Suppressor macrophage (primary cell): ENCODE results near the gene PRMT1.
"Not testable (repeated sequence)": the region's sequence is repeated elsewhere in the genome, so short reads cannot be mapped to it uniquely, and the experiment has no call there.

Source experiments
- DNase-seq, 4 experiments: peaks; one replicate each; pipeline ENCODE4 v3.0.0-alpha.2; 2020 to 2022
- total RNA-seq, 17 experiments: gene quantifications; one replicate each; lab custom pipeline; 2026; ENCODE audit warnings: mixed read lengths in 6 of 17, inconsistent platforms in 3 of 17; lab: John Stamatoyannopoulos, UW

Gene PRMT1
- 29.1 to 84.4 (median 46.5) reads per million in 17 experiments for total RNA-seq

DNA sequence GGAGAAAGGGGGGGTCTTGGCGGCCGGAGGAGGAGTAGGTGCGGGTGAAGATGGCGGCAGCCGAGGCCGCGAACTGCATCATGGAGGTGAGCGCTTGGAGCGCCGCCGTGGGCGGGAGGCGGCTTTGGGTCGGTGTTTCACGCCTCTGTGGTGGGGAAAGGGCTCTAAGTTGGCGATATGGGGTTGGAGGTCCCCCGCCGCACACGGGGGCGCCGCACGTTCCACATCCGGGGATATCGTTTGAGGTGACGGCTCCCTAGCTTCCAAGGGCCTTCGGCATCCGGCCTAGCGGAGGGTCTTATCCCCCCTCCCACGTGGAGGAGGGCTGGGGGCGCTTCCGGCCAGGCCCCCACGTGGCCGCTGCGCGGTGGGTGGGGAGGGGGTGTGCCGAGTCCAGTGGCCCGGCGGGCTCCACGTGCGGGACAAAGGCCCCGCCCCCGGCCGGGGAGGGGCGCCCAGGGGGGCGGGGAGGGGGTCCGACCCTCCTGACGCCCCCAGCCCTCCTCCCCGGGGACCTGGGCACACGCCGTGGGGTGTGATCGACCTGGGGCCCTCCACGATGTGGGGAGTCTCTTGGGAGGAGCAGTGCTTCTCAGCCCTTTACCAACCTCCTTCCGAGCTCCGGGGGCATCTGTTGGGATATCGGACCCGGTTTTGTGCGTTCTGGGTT lies at the start of gene PRMT1:
PRMT1 (plus strand) TSS at position 41 of the 670 bp plus-strand sequence; CDS start at position 51, 10 bp downstream.
- peak; percentile 32 to 73 (median 46) for DNase-seq

DNA sequence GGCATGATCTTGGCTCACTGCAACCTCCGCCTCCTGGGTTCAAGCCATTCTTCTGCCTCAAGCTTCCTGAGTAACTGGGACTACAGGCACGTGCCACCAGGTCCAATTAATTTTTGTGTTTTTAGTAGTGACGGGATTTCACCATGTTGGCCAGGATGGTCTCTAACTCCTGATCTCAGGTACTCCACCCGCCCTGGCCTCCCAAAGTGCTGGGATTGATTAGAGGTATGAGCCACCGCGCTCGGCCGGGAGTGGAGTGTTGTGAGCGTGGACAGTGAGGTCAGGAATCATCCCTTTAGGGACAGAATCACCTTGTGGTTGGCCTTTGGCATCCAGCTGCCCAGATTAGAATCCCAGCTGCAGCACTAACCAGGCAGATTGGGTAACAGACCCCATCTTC lies 47.4 kb upstream of the PRMT1 start:
- no peak for DNase-seq

DNA sequence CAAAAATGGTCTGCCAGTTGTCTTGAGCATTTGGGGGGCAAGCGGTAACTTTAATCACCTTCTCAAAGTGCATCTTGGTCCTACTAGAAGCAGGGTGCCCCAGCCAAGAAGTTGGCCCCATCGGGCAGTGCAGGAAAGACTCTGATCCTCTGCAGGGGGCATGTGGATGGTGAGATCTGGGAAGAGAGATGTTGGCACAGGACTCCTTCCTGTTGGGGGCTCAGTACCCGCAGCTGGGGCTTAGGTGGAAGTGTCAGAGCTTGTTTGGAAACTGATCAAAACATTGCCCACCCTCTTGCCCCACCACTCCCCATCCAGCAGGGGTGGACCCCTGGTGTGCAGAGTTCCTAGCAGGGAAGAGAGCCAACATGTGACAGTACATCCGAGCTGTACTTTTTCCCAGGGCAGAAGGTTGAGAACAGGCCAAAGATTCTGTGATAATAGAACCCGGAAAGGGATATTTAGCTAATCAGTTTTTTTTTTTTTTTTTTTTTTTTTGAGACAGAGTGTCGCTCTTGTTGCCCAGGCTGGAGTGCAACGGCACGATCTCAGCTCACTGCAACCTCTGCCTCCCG lies 46.0 kb upstream of the PRMT1 start:
- no peak for DNase-seq

DNA sequence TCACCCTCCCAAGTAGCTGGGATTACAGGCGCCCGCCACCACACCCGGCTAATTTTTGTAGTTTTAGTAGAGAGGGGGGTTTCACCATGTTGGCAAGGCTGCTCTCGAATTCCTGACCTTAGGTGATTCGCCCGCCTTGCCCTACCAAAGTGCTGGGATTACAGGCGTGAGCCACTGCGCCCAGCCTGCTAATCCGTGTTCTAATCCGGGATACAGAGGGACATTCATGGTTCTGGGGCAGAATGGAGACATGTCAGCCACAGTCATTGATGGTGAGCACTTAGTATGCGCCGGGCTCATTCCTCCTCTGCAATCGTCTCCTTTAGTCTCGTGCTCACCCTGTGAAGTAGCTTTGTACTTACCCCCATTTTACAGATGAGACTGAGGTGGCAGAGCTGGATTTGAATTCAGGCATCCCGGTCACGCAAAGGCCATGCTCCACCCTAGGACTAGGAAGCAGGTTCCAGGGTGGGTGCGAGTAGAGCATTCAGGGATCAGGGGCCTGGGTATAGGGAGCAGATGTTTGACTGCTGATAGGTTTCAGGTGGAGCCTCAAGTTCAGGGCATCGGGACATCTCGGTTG lies 45.4 kb upstream of the PRMT1 start:
- no peak for DNase-seq

DNA sequence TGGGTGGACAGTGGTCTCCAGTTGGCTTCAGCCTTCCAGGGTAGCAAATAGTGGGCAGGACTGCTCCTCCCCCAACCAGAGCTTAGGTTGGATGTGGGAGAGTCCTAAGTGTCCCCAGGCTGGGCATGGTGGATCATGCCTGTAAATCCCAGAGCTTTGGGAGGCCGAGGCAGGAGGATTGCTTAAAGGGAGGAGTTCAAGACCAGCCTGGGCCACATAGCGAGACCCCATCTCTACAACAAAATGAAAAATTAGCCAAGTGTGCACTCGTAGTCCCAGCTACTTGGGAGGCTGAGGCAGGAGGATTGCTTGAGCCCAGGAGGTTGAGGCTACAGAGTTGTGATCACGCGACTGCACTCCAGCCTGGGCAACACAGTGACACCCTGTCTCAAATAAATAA lies 44.5 kb upstream of the PRMT1 start:
- no peak for DNase-seq

DNA sequence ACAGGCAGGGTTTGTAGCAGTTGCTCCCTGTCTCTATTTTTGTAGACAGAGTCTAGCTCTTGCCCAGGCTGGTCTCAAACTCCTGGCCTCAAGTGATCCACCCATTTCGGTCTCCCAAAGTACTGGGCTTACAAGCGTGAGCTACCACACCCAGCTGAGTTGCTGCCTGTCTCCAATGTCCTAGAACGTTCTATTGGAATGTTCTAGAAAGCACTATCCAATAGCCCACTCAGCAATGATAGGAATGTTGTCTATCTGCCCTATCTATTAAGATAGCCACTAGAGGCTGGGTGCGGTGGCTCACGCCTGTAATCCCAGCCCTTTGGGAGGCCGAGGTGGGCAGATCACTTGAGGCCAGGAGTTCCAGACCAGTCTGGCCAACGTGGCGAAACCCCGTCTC lies 43.8 kb upstream of the PRMT1 start:
- not testable (repeated sequence) for DNase-seq

DNA sequence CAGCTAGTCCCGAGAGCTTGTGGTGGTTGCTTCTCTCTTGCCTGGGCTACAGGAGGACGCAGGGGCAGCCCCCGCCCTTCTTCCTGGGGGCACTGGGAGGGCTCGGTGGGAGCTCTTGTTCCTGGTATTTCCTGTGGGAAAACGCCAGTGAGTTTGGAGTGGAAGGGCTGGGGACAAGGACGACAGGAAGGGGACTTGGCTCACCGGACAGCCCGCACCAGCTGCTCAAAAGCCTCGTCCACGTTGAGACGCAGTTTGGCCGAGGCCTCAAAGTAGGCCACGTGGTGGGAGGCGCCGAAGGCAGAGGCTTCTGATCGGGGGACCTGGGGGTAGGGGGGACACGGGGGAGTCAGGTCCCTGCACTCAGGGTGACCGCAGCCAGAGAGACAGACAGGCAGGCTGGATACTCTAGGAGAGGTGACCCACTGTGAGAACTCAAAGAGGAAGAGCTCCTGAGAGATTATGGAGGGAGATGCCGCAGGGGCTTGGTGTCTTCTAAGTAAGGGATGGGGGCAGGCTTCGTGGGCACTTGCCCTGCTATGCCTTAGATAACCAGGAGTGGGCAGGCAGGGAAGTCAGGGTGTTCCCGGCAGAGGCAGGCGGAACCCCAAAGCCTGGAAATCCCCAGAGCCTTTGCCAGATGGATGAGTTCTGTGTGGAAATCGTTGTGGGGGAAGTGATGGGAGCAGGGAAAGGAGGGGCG lies 41.4 kb upstream of the PRMT1 start:
- peak in 3 of 4 experiments; percentile 22 to 53 (median 27) for DNase-seq

DNA sequence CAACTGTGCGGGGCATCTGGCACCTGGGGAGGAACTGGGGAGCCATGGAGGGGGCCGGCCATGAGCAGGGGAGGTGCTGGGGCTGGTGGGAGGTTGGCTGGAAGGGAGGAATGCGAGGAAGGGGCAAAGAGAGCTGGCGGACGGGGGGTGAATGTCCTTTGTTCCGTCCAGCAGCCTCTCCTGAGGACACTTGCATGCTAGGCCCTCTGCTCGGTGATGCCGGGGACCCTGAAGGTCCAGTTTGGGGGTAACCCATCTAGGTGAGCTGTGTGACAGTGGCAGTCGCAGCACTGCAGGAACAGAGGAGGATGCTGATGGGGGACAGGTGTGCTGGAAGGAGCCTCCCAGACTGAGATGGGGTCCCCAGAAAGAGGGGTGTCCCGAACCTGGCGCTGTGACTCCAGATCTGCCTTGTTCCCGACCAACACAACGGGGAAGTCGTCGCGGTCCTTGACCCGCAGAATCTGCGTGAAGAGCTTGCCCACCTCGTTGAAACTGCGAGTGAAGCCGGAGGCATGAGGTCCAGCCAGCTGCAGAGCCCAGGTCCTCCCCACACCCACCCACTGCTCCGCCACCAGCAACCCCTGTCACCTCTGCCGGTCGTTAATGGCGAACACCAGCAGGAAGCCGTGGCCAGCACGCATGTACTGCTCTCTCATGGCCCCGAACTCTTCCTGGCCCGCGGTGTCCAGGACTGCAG lies 40.7 kb upstream of the PRMT1 start:
- DNase-seq, result no peak

DNA sequence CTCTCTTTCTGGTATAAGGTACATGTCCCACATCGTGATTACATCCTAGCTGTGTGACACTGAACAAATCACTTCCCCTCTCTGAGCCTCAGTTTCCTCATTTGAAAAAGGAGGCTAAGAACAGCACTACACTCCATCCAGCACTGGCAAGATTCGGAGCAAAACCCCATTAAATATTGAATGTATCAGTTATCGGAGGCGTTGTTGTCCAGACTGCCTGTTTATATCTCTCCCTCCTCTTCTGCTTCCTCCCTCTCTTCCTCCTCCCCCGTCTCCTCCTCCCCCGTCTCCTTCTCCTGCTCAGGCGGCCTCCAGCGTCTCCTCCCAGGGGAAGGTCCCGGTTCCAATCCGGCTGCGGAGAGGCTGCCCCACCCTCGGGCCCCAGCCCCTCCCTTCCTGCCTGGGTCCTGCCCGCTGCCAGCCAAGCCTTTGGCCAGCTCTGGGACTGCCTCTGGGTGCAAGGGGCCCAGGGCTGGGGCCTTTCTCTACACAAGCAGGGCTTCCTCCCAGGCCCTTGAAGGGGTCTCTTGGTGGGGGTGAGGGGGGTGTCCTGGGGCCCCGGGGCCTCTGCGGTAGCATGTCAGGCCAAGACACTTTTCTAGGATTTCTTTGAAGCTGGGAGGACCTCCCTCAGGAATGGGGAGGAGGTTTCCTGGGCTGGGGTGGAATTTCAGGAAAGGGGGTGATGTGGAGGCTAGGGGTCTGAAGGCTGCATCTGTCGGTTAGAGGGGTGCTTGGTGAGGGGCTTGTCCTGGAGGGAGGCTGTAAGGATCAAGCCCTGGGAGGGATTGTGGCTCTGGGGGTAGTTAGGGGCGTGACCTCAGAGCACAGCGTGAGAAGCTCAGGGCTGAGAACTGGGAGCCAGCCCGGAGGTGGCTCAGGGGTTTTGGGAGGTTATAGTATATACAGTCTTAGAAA lies 39.0 kb upstream of the PRMT1 start:
- peak; percentile 69 to 90 (median 81) for DNase-seq

DNA sequence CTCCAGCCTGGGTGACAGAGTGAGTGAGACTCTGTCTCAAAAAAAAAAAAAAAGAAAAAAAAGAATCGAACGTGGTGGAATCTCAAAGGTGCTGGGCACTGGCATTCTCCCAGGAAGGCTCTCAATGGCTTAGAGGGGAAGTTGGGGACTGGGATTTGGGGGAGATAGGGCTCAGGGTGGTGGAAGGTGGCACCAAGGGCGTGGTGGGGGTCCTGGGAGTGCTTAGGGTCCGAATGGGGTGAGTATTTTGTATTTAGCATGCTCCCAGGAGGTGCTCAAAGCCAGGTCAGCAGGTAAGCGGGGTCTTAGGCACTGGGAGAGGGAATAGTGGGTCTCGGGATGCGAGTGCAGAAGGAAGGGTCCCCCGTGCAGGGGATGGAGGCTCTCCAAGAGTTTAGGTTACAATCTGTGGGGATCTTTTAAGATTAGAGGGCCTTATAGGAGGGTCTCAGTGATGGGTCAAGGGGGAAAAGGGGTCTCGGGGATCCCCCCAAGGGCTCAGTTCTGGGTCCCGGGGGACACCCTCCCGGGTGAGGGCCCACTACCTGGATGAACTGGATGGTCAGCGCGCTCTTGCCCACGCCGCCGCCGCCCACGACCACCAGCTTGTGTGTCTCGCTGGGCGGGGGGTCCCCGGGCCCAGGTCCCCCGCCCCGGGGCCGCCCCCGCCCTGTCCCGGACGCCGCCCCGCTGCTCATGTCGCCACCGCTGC lies 37.5 kb upstream of the PRMT1 start:
- no peak for DNase-seq

DNA sequence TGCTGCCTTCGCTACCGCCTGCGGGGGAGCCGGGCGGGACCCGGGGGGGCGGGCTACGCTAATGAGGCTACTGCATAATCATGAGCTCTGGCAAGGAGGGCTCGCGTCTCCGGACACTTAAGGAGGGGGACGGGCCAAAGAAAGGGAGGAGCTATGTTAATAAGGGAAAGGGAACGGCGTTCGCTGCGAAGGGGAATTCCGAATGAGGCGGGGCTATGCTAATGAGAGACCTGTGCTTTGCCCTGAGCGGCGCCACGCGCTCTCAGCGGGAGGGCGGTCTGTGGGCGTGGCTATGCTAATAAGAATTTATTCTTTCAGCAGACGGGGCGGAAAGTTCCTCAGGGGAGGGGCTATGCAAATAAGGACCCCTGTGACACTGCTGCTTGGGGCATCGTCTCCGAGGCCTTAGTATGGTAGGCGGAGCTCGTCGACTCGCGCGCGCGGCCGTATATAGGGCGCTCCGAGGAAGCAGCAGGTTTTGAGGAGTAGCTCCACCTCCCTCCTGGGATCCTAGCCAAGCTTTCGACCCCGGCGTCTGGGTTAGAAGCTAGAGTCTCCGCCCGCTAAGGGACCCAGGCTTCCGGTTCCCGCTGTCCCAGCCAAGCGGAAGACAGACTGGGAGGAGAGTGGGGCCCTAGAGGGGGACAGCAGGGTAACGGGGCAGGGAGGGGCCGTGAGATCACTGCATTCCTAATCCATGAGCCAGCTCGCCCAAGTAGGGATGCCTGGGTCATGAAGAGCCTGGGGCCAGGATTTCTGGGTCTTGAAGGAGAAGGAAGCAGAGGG lies 36.8 kb upstream of the PRMT1 start, which contains the start of gene RRAS:
RRAS (minus strand) TSS at position 31 of the 786 bp plus-strand sequence. CDS start 45 bp downstream, outside the sequence.
- DNase-seq, result peak; percentile 100

DNA sequence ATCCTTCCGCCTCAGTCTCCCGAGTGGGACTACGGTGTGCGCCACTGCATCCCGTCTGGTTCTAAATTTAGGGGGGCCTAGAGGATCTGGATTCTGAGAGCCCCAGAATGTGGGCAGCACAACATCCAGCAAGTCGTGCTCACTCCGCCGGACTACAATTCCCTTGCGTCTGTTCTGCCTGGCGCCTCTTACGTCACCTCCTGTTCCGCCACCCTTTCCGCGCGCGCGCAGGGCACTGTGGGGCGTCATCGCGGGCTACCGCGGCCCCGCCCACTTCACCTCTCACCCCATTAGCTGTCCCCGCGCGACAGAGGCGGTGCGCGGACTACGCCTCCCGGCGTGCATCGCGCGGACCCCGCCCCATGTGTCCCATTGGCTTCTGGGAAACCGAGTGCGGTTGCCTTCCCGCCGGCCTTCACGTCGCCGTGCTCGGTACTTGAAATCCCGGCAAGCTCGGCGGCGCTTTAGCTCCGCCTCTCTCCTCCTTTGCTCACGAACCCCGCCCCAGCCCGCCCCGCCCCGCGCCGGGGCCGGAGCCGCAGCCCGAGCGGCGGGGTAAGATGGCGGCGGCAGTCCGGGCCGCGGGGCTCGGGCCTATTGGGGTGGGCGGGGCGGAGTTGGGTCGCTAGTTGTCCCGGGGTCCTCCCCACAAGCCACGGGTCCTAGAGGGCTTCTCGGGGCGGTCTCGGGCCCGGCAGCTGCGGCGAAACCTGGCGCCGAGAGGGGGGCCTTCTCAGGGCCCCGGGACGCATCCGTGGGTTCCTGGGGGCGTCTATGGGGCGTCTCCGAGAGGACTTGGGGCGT lies 35.2 kb upstream of the PRMT1 start, which contains the start of gene SCAF1:
SCAF1 (plus strand) TSS at position 522 of the 804 bp plus-strand sequence. CDS start 2,818 bp downstream, outside the sequence.
- peak; percentile 100 for DNase-seq

DNA sequence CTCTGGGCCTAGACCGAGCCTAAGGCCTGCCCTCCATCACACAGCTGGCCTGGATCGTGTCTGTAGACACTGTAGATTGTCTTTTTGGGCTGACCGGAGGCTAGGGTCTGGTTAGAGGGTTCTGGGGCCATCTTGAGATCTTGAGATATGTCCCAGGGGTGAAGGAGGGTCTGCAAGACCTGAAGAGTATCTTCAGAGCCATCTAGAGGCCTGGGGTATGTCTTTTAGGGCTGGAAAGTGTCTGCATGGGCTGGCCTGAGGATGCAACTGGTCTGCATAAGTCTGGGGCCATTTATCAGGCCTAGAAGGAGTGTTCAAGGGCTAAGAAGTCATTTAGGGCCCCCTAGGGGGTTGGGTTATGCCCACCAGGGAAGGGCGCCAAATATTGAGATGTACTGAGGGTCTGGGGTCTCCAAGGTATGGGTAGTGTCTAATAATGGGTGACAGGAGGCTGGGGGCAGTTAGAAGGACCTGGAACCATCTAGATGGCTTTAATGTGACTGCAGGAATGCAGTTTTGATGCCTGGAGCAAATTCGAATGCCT lies 34.5 kb upstream of the PRMT1 start:
- DNase-seq, result no peak

DNA sequence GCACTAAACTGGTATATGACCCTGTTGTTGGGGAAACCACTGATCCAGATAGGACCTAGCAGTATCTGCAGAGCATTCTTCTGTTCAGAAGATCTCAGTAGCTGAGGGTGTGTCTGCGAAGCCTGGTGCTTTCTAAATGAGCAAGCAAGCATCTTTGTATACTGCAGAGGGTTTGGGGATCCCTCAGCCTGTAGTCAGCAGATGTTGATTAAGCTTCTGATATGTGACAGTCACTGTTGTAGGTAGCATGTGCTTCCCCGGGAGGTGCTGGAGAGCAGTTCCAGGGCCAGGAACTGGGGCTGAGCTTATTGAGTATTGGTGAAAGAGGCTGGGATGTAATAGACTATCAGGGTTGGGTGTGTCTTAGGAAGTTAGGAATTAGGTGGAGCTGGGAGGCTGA lies 33.6 kb upstream of the PRMT1 start:
- peak in 2 of 4 experiments; percentile 16 to 28 for DNase-seq

DNA sequence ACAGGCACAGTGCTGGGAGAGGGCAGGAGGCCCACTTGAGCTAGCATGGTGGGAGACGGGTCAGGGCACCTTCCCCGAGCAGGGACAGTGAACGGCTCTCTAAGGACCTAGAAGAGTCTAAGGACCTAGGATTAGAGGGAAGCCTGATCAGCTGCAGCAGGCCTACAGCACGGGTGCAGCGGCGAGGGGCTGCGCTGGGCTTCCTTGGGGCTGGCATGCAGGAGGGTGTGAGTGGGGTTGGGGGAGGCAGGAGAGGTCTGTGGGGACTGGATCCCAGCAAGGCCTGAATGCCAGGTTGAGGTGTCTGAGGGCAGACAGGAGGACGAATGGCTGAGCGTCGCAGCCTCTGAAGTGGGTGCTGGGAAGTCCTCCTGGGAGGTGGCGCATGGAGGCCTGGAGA lies 31.5 kb upstream of the PRMT1 start:
- DNase-seq, result no peak

DNA sequence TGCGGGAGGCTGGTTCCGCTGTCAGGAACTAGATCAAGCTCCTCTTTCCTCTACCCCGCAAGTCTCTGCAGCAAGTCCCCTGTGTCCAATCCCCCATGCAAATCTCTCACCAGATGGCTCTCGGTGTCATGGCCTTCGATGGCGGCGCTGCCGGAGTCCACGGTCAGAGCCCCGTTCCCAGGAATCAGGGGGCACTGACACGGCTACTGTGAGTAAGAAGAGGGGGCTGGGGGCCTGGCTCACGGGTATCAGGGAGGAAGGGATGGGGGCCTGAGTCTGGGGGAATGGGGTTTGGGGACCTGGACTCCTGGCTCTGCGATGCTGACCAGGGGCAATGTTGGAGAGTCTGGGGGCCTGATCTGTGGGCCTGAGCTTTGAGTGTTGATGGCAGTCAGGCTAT lies 31.1 kb upstream of the PRMT1 start:
- DNase-seq, result no peak

DNA sequence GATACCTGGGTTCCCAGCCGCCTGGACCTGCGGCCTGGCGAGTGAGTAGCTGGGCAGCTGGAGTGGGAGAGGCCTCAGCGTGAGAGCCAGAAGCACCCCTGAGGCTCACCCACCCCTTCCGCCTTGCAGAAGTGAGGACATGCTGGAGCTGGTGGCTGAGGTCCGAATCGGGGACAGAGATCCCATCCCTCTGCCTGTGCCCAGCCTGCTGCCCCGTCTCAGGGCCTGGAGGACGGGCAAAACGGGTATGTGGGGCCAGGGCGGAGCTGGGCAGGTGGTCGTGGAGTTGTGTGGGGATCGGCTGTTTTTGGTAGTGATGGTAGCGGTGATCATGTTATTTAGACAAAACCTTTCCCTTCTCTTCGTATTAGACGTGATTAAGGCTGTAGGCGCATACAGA lies 30.5 kb upstream of the PRMT1 start:
- DNase-seq, result no peak

DNA sequence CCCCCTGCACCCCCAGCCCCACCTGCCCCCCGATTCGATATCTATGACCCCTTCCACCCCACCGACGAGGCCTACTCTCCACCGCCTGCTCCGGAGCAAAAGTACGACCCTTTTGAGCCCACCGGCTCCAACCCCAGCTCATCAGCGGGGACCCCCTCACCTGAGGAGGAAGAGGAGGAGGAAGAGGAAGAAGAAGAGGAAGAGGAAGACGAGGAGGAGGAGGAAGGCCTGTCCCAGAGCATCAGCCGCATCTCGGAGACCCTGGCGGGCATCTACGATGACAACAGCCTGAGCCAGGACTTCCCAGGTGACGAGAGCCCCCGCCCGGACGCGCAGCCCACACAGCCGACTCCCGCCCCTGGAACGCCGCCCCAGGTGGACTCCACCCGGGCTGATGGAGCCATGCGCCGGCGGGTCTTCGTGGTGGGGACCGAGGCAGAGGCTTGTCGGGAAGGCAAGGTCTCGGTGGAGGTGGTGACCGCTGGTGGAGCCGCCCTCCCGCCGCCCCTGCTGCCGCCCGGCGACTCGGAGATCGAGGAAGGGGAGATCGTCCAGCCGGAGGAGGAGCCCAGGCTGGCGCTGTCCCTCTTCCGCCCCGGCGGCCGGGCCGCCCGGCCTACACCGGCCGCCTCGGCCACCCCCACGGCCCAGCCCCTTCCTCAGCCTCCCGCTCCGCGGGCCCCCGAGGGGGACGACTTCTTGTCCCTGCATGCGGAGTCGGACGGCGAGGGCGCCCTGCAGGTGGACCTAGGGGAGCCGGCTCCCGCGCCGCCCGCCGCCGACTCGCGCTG lies 25.8 kb upstream of the PRMT1 start:
- no peak for DNase-seq
